Vagina (tissue), 2 donors: ENCODE data around the gene FRYL. TPM values are rescaled to one million over a fixed set of nuclear protein-coding genes. Genes with fewer than 3 reads are reported as not detected.

Experiments used
- DNase-seq, 2 donors: peaks; one replicate each; pipeline ENCODE4 v3.0.0-alpha.2; 2017; ENCODE audit errors: extremely low spot score in 2 of 2
- H3K27ac ChIP-seq: fragments of 200-600 bp; sonication (generic); one replicate; pipeline ENCODE4 v1.5.1; 2019
- H3K27me3 ChIP-seq: fragments of 200-600 bp; sonication (generic); one replicate; pipeline ENCODE4 v1.5.1; 2019
- H3K36me3 ChIP-seq, 2 donors: fragments of 200-600 bp; sonication (generic); one replicate each; pipeline ENCODE4 v1.5.1; 2017 to 2019
- H3K4me1 ChIP-seq: fragments of 200-600 bp; sonication (generic); one replicate; pipeline ENCODE4 v1.5.1; 2019
- H3K4me3 ChIP-seq, 2 donors: fragments of 200-600 bp; sonication (generic); 1 replicate in 1 of 2; 2 replicates in 1 of 2; pipeline ENCODE4 v1.5.1; 2016 to 2019
- H3K9me3 ChIP-seq: fragments of 200-600 bp; sonication (generic); one replicate; pipeline ENCODE4 v1.5.1; 2019
- POLR2A ChIP-seq, 2 donors: fragments of 450-650 bp; IDR thresholded peaks; one replicate each; pipeline ENCODE4 v1.6.1; 2017; ENCODE audit warnings: antibody characterized with exemption in 2 of 2, mild to moderate bottlenecking in 2 of 2, moderate library complexity in 2 of 2
- POLR2AphosphoS5 ChIP-seq, 2 donors: sonication (generic); formaldehyde crosslinking; IDR thresholded peaks; one replicate each; pipeline ENCODE4 v1.9.0; 2017; ENCODE audit warnings: antibody characterized with exemption in 2 of 2, mild to moderate bottlenecking in 2 of 2, low read depth in 1 of 2; ENCODE audit not compliant: insufficient read depth in 1 of 2
- intact Hi-C: fragments of 100-400 bp; cut with DNase I; formaldehyde crosslinking; loops from one replicate; pipeline ENCODE4 v1.15.1; 2023
- total RNA-seq: library from RNA; depleted of rRNA; stranded (reverse); fragments of >200 nt; gene quantifications from one replicate; pipeline ENCODE4 v1.2.3, GENCODE V29; 2016
- TF ChIP-seq, protein P1 (sequence below), 3 experiments: fragments of 450-650 bp in 2 of 3; fragments of 200-600 bp in 1 of 3; sonication (generic) in 1 of 3; IDR thresholded peaks; one replicate each; pipeline ENCODE4 v1.5.1; 2017 to 2019; ENCODE audit warnings: antibody characterized with exemption in 3 of 3, mild to moderate bottlenecking in 2 of 3, moderate library complexity in 2 of 3

Gene FRYL
- total RNA-seq, 1 donor from 2014 or later = 51.8 TPM

- Histone ChIP-seq H3K36me3 (no peaks in the 10 kb centered on the region), H3K27me3 (no peaks in the 10 kb centered on the region), H3K4me1 (peaks cover 7% of the 10 kb centered on the region), H3K4me3 (peak overlapping the region; percentile 37 to 49), H3K9me3 (no peaks in the 10 kb centered on the region), H3K27ac (no peak overlapping the region)
- no peak for TF ChIP-seq POLR2AphosphoS5 (IDR thresholded peaks at IDR 0.05; ENCODE audit: insufficient read depth in 1 of 2, low read depth in 1 of 2)
- no peak for TF ChIP-seq POLR2A (IDR thresholded peaks at IDR 0.05)
- TF ChIP-seq, protein P1, sequence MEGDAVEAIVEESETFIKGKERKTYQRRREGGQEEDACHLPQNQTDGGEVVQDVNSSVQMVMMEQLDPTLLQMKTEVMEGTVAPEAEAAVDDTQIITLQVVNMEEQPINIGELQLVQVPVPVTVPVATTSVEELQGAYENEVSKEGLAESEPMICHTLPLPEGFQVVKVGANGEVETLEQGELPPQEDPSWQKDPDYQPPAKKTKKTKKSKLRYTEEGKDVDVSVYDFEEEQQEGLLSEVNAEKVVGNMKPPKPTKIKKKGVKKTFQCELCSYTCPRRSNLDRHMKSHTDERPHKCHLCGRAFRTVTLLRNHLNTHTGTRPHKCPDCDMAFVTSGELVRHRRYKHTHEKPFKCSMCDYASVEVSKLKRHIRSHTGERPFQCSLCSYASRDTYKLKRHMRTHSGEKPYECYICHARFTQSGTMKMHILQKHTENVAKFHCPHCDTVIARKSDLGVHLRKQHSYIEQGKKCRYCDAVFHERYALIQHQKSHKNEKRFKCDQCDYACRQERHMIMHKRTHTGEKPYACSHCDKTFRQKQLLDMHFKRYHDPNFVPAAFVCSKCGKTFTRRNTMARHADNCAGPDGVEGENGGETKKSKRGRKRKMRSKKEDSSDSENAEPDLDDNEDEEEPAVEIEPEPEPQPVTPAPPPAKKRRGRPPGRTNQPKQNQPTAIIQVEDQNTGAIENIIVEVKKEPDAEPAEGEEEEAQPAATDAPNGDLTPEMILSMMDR (IDR thresholded peaks at IDR 0.05) = no peak
- intact Hi-C loops = no loop called here
- no peak for DNase-seq
Measured at GRCh38 chr4:48489683-48490011, 290.4 kb downstream of the FRYL start.

DNA sequence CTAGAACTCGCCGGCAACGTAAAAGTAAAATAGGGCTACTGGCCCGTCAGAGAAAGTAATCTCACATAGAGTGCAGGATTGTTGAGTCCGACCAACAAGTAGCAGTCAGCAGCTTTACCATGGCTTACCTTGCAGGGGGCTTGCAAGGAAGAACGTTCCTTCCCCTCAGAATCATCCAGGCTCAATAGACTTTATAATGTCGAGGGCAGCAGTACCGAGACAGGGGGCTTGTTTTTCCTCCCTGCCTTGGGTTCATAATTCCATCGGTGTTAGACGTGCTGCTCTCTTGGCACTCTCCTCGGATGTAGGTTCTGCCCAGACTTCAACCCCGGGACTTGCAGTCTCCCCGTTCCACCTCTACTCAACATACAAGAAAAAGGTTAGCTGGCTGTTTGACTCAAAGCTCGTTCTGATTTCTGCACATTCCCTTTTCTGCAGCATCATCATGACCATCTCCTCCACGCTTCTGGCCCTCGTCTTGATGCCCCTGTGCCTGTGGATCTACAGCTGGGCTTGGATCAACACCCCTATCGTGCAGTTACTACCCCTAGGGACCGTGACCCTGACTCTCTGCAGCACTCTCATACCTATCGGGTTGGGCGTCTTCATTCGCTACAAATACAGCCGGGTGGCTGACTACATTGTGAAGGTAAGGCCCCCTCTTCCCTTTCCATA lies 295.4 kb downstream of the FRYL start:
- Histone ChIP-seq H3K9me3 (no peaks in the 10 kb centered on the region), H3K27me3 (peaks cover 9% of the 10 kb centered on the region), H3K4me1 (peaks cover 9% of the 10 kb centered on the region), H3K4me3 (no peak overlapping the region), H3K27ac (no peak overlapping the region), H3K36me3 (no peaks in the 10 kb centered on the region)
- DNase-seq = no peak
- intact Hi-C loops = no loop called here
- TF ChIP-seq, protein P1 (IDR thresholded peaks at IDR 0.05) = no peak

- H3K27me3 ChIP-seq = peaks cover 9% of the 10 kb centered on the region
- peak overlapping the region; percentile 38 to 47 for H3K4me3 ChIP-seq
- TF ChIP-seq POLR2AphosphoS5 (IDR thresholded peaks at IDR 0.05; ENCODE audit: insufficient read depth in 1 of 2, low read depth in 1 of 2) (no peak), POLR2A (IDR thresholded peaks at IDR 0.05) (no peak)
- TF ChIP-seq, protein P1 (IDR thresholded peaks at IDR 0.05) = no peak
Measured at GRCh38 chr4:48483777-48484493, 296.1 kb downstream of the FRYL start.

DNA sequence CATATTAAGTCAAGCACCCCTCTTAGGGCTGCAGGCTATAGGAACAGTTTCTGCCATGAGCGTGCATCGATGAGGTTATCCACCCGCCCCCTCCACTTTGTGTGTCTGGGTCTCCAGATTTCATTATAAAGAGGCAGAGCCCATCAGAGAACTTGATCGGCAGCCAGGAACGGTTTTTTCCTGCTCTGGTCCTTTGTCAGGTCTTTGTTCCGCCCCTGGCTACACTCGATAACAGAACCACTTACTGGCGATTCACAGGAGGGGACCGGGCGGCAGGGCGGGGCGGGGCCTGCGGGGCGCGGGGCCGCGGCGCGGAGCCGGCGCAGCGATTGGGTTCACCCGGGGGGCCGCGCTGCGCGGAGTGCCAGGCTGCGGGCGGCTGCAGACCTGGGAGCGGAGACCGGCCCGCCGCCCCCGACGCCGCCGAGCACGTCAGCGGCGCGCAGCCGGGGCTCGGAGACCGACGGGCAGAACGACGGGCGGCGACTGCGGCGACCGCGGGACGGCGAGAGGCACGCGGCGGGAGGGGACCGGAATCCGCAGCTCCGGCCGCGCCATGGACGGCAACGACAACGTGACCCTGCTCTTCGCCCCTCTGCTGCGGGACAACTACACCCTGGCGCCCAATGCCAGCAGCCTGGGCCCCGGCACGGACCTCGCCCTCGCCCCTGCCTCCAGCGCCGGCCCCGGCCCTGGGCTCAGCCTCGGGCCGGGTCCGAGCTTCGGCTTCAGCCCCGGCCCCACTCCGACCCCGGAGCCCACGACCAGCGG lies 296.9 kb downstream of the FRYL start, which contains the start of gene SLC10A4:
TSS of gene SLC10A4 (plus strand) at position 338 of the 771 bp plus-strand sequence. CDS start at position 557, 219 bp downstream.
- peaks cover 9% of the 10 kb centered on the region for H3K27me3 ChIP-seq
- H3K4me1 ChIP-seq = peaks cover 8% of the 10 kb centered on the region
- TF ChIP-seq POLR2AphosphoS5 (IDR thresholded peaks at IDR 0.05; ENCODE audit: insufficient read depth in 1 of 2, low read depth in 1 of 2) (no peak), POLR2A (IDR thresholded peaks at IDR 0.05) (no peak)
- TF ChIP-seq, protein P1 (IDR thresholded peaks at IDR 0.05) = no peak
- H3K9me3 ChIP-seq = no peaks in the 10 kb centered on the region
- no peak for DNase-seq
- H3K4me3 ChIP-seq = peak within 1 kb of the TSS; percentile 38 to 47
- H3K36me3 ChIP-seq = no peaks in the 10 kb centered on the region
- intact Hi-C loops = no loop called here
- no peak within 1 kb of the TSS for H3K27ac ChIP-seq

More at GRCh38 chr4:48483777-48484493, 296.1 kb downstream of the FRYL start:
- no peak for DNase-seq
- intact Hi-C loops = no loop called here
- Histone ChIP-seq H3K4me1 (peaks cover 8% of the 10 kb centered on the region), H3K27ac (no peak overlapping the region), H3K36me3 (no peaks in the 10 kb centered on the region), H3K9me3 (no peaks in the 10 kb centered on the region)
